GM18909 (cell line): ENCODE data around the gene ANXA2.
"Not testable (repeated sequence)": the region's sequence is repeated elsewhere in the genome, so short reads cannot be mapped to it uniquely, and the experiment has no call there.

Source experiments
- ATAC-seq: cut with Tn5 transposase; IDR thresholded peaks from one replicate; pipeline ENCODE4 v1.9.1; 2021; ENCODE audit warnings: mild to moderate bottlenecking; ENCODE audit not compliant: unreplicated experiment, poor library complexity

ANXA2 gene

GRCh38 chr15:60372756-60373155 is 25.0 kb downstream of the ANXA2 start:
- ATAC-seq, result no peak

GRCh38 chr15:60372227-60372626 is 25.6 kb downstream of the ANXA2 start:
- ATAC-seq, result no peak

- no peak for ATAC-seq
Observed at GRCh38 chr15:60371175-60372051, 26.4 kb downstream of the ANXA2 start.

DNA sequence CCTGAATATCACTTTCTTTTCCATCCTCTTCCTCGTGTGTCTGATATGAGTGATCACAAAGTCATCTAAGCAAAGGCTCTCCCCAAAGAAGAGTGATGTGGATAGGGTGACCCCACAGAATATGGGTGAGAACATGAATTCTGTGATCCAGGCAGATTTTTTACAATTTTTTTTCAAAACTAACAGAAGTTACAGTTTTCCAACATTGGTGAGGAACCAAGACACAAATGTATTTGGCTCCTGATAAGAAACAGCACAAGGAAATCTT is 27.0 kb downstream of the ANXA2 start:
- ATAC-seq, result no peak

DNA sequence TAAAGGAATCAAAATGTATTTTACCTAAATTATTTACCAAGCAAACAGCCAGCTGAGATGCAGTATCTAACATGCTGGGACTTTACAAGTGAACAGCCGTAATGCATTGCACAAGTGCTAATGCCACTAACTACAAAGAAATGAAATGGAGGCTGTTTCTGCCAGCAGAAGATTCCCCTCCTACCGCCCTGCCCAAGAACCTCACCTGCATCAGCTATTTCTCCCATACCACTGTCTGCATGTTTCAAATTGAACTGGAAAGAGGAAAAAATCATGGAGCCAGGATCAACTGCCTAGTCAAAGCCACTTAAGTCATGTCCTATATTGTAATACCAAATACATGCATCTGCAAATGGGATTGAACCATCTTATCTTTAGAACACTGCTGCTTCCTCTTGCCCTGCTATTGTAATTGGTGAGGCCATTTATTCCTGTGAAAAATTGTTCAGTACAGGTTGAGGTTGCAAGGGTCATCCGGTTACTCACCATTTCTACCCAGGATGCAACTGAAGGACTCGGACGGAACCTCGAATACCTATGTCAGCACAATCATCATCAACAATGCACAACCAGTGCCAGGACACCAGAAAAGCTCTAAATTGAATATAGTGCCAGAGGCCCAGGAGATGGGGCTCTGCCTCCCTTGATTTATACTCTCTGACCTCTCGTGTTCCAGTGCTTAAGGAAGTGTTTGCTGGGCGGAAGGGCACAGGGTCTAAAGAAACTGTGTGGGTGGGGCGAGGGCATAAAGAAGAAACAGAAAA is 27.5 kb downstream of the ANXA2 start:
- ATAC-seq, result no peak

- ATAC-seq, result no peak
Observed at GRCh38 chr15:60369696-60370095, 28.1 kb downstream of the ANXA2 start.

DNA sequence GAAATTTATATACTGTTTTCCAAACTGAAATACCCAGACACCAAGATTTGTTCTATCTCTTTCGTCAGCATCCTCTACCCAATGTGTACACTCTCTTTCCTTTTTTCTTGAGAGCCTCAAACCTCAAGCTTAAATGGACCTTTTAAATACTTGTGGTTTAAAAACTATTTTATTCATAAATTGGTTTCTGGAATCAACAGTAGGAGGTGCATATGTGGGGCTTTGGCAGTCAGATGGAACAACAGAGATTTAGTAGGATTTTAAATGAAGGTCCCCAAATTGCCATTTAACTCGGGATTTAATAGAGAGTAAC is 33.2 kb downstream of the ANXA2 start:
- no peak for ATAC-seq

GRCh38 chr15:60363903-60364611 is 33.7 kb downstream of the ANXA2 start:
- ATAC-seq, result no peak

- ATAC-seq, result no peak
Observed at GRCh38 chr15:60363087-60363549, 34.7 kb downstream of the ANXA2 start.

- ATAC-seq, result no peak
Observed at GRCh38 chr15:60362321-60363086, 35.3 kb downstream of the ANXA2 start.

DNA sequence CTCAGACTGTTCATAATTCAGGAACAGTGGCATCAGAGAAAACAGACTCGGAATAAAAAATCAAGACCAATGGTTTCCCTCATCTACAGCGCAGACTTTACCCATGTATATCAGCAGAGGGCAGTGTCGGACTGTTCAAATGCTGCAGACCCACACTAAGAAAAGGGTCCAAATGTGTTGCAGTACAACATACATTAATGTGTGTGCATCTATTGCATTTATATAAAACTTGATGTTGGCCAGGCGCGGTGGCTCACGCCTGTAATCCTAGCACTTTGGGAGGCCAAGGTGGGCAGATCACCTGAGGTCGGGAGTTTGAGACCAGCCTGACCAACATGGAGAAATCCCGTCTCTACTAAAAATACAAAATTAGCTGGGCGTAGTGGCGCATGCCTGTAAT is 38.0 kb downstream of the ANXA2 start:
- not testable (repeated sequence) for ATAC-seq

DNA sequence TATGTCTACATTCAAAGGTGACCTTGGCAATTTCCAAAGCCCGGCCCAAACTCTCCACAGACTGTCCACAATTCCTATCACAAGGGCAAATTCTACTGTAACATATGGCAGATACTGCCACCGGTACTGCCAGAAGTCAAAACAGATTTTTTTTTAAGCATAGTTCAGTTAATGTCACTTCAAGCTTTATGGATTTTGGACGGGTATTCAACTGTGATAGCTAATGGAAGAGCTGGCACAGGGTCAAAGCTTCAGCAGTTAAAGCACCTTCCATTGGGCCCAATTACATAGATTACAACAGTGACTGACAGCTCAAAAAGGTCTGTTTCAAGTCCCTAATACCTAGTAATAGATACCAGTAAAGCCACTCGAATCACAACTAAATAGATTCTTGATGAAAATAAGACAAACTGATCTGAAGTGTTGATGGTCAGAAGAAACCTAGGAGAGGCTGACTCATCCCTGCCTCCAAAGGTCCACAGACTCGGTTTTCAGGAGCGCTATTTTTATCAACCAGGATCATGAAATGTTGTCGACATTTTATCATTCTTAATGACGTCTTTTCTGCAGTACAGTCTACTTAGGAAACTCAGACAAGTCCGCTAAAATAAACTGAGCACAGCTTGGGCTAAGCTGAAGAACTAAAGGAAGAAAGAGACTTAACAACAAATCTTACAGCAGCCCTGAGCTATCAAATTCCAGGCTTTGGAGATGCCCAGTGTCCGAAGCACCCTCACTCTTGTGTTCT is 38.7 kb downstream of the ANXA2 start:
- ATAC-seq, result no peak

DNA sequence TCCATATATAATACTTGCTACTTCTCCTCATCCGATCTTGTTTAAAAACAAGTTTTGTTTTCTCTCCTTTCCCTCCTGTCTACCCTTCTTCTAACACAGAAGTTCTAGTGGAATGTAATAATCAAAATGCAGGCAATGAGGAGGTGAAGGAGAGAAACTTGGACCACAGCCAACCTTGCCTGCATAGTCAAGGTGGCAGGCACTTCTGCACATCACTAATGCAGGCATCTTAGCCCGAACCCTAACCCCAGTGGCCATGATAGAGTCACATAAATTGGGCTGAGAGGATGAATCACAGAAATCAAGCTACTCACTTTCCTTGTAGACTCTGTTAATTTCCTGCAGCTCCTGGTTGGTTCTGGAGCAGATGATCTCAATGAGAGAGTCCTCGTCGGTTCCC is 41.0 kb downstream of the ANXA2 start:
- ATAC-seq, result no peak

DNA sequence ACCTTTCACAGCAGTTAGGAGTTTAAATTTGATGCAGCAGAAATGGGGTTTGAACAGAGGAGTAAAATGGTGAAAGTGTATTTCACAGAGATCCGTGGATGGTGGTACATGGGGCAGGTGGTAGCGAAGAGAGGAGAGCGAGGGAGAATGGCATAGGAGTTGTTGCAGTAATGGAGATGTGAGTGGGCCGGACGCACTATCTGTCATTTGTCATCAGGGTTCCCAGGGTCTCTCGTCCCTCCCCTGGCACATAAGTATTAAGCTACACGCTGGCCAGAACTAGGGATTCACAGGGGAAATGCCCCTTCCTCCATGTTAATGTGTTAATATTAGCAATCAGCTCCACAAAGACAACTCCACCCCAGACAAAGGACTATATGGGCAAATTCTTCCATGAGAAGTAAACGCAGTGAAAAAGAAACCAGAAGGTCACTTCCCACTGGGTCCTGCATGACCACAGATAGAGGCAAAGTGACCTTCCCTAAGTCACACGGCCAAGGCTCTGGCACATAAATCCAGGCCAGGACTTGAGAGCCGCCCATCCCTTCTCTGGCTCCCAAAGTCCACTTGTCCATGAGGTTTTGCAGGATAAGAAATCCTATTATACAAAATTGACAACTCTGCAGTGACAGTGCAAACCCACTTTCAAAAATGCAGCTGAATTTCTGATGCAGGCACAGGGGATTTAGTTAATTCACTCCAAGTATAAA is 42.5 kb downstream of the ANXA2 start:
- ATAC-seq, result no peak

GRCh38 chr15:60353245-60353920 is 44.4 kb downstream of the ANXA2 start:
- ATAC-seq, result no peak

- ATAC-seq, result no peak
Observed at GRCh38 chr15:60352525-60352924, 45.3 kb downstream of the ANXA2 start.

GRCh38 chr15:60351066-60351465 is 46.7 kb downstream of the ANXA2 start:
- ATAC-seq, result no peak

DNA sequence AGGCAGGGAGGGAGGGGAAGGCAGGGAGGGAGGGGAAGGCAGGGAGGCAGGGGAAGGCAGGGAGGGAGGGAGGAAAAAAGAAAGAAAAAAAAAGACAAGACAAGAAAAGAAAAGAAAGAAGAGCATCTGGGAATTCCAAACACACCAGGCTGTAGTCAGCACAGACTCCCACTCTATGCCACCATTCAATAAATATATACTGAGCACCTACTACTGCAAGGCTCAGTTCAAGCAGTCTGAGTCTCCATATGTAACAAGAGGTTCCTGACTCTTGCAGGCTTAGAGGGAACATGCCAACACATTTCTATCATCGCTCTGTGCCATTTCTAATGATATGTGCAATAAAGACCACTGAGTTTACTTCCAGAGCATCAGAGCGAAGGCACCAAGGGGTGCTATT is 47.7 kb downstream of the ANXA2 start:
- ATAC-seq, result no peak

DNA sequence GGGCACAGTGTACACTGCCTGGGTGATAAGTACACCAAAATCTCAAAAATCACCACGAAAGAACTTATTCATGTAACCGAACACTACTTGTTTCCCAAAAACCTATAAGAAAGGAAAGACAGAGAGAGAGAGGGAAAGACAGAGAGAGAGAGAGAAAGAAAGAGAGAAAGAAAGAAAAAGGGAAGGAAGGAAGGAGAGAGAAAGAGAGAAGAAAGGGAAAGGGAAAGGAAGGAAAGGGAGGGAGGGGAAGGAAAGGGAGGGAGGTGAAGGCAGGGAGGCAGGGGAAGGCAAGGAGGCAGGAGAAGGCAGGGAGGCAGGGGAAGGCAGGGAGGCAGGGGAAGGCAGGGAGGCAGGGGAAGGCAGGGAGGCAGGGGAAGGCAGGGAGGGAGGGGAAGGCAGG is 48.2 kb downstream of the ANXA2 start:
- no peak for ATAC-seq
